Activated effector memory CD4-positive, alpha-beta T cell treated with anti-CD3 and anti-CD28 coated beads, Interleukin-2, amount 50 U/mL, for 16 hours (primary cell): ENCODE measurements around the gene PRLR.

Experiments used
- DNase-seq: peaks from one replicate; pipeline ENCODE4 v3.0.0-alpha.2; 2020

The PRLR gene

DNA sequence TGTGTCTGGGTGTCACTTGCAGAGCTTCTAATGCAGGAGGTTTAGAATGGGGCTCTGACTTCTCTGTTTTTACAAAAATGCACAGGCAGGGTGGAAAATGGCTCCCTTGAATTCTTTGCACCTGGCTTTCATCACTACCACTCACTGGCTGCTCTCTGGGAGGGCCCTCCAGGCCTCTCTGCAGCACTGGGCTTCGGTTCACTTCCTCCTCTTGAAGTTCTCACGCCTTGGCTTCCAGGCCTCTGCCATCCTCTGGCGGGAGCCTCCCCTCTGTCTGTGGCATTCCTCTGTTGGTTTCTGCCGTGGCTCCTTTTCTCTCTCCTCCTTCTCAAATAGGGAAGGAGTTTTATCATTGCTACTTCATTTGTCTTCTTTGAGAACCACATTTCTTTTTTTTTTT, 2.8 kb upstream of the PRLR start:
- no peak for DNase-seq

DNA sequence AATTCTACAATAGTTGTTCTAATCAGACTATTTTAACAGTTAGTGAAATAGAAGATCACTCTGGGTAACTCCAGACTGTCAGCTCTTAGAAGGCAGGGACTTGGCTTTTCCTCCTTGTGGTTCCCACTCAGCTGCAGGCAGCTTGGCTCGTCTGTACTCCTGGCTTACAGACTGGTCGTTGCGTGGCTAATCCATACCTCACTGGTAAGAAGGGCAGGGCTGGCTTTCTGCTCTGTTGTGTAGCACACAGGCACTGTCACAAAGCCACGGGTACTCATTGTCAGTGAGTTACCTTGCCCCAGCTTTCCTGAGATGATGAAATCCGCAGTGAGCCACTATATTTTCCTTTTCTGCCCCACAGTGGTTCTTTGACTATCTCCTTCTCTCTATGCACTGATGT, 1.8 kb upstream of the PRLR start:
- DNase-seq = no peak

- DNase-seq = no peak
These were observed 930 bp downstream of the PRLR start for GRCh38 chr5:35229076-35230037.

- no peak for DNase-seq
These were observed 2.0 kb downstream of the PRLR start for GRCh38 chr5:35228310-35228709.

- DNase-seq = no peak
These were observed 2.6 kb downstream of the PRLR start for GRCh38 chr5:35227720-35228119.

- DNase-seq = no peak
These were observed 6.4 kb downstream of the PRLR start for GRCh38 chr5:35223787-35224395.

DNA sequence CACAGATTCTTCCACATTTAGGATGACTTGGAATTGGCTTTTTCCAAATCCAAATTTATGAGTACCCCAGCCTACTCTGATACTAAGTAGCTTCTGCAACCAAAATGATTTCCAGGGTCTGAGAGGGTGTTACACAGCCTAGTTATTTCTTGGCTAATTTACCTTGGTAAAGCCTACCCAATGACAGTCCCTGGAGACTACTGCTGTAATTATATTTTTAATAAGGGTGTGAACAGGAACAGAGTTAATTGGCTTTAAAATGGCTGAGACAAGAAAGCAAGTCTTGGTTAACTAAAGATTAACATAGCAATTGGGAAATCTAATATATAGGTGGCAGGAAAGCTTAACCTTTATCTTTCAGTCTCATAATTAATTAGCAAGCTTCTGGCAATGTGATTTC, 9.3 kb downstream of the PRLR start:
- no peak for DNase-seq

GRCh38 chr5:35218981-35219380, 11.3 kb downstream of the PRLR start:
- DNase-seq = no peak

DNA sequence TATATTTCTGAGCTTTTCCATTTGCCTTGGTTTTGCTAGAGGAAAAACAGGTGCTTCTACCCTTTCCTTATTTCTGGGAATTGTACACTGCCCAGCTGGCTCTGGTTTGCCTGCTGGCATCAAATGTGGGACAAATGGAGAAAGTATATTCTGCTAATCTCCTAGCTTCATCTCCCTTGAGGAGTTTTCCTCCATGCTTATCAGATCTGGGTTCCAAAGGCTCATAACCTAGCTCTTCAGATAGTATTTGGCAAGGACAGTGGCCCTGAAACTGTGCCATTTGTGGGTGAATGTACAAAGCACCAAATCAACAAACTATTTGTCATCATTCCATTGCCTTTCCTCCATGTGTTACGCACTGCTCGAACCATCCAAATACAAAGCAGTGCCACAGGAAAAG, 16.2 kb downstream of the PRLR start:
- DNase-seq = no peak

GRCh38 chr5:35213608-35214007, 16.7 kb downstream of the PRLR start:
- DNase-seq = no peak

DNA sequence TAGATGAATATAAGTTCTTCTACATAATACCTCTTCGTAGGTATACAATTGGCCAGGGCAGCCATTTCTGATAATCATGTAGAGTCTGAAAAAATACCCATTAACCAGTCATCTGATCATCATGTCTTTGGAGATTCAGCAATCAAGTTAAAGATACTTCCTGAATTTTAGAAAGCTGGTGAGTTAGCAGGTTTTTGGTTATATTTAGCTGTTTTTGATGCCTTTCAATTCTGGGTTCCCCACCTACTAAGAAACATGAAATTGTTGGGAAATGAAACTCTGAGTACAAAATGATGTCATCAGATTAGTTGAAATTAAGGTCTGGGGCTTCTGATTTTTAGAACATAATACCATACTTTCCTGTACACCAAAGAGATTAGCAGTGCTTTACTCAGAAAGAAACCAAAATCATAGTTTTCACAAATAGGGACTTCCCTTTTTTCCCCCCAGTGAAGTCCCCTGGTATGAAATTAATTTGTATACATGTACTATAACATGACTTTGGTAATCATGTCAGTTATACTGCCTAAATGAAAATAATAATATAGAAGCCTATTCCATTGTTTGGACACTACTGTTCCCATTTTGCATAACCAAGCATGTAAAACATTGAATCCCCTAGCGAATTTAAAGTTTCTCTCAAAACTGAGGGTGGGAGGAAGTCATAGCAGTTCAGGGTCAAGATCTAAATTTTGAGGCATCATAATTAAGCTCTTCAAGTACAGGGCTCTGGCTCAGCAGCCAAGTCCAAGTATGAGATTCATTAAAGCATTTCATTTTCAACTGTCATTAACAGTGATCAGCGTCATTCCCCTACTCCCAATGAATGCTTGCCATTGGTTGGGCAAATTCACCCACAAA, 17.9 kb downstream of the PRLR start:
- no peak for DNase-seq

GRCh38 chr5:35209862-35210261, 20.4 kb downstream of the PRLR start:
- DNase-seq = no peak

- DNase-seq = no peak
These were observed 24.7 kb downstream of the PRLR start for GRCh38 chr5:35205606-35206005.

DNA sequence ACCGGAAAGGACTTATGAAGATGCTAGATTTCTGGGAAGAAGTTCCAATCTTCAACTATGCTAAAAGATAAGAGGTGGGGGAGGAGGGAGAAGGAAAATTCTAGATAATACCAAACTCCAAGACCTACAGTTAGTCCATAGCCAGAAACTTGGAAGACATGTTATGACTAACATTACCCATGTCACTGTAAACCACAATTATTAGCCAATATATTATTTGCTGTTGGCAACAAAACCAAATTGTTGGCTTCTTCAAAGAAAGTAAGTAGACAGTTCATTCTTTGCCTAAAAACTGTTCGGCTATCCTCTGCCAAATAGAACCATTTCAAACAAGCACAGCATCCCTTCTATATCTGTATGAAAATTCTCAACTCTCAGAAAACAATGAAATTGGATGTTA, 25.1 kb downstream of the PRLR start:
- no peak for DNase-seq

DNA sequence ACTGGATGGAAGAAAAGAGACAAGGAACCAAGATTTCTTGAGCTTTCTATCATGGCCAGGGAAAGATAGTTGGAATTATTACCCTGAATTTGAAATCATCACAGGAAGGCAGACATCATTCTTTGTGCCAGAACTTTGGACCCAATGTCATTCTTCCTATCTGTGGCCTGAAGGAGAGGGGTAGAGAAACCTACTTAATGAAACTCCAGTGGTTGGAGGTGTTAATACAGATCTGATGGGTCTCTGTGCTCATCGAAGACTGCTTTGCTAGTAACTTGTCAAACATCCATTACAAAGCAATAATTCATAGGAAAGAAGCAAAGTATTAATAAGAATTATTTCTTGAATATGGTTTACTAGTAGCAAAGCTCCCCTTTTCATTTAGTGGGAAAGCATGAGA, 26.9 kb downstream of the PRLR start:
- DNase-seq = no peak

- peak; percentile 69 for DNase-seq
These were observed 27.8 kb downstream of the PRLR start for GRCh38 chr5:35202319-35203111.

GRCh38 chr5:35201291-35201690, 29.0 kb downstream of the PRLR start:
- no peak for DNase-seq

GRCh38 chr5:35199886-35200285, 30.4 kb downstream of the PRLR start:
- DNase-seq = no peak

GRCh38 chr5:35198686-35199085, 31.6 kb downstream of the PRLR start:
- no peak for DNase-seq

DNA sequence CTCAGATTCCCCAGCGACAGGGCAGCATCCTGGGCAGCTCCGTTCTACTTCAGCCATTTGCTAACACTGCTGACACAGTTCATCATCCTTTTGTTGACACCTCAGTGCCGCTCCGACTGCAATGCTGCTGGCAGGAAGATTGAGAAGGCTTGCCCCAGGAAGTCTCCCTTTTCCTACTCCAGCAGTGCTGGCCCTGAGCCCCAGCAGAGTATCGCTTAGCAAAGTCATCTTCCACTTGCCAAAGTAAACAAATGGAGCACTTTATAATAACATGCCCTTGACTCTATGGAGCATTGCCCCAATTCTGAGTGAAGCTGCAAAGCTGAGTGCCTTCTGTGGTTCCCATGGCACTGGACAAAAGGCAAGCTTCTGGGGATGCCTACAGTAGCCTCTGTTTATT, 32.2 kb downstream of the PRLR start:
- DNase-seq = no peak

DNA sequence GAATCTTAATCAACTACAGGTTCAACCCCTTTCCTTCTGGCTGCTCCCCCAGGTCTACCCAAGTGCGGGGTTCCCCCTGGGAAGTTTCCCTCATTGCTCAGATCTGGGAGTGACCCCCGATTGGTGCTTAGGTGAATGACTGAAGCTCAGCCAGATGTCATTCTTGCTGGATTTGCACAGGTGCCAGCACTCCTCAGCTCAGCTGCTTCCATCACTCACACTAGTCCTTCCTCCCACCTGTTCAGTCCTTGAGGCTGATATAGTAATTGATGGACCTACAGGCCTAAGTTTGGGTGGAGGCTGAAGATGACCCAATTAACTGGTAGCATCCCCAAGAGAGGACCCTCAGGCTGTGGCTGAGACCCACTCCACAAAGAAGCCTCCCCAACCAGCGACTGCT, 32.9 kb downstream of the PRLR start:
- DNase-seq = no peak

GRCh38 chr5:35195472-35195852, 34.8 kb downstream of the PRLR start:
- DNase-seq = no peak
